Suppressor macrophage treated with lipopolysaccharide for 4 hours (primary cell): ENCODE data around the gene IQSEC1.

Experiments used
- DNase-seq: peaks from one replicate; pipeline ENCODE4 v3.0.0-alpha.2; 2020

The IQSEC1 gene

GRCh38 chr3:13067778-13068177, 5.5 kb downstream of the IQSEC1 start:
- no peak for DNase-seq

DNA sequence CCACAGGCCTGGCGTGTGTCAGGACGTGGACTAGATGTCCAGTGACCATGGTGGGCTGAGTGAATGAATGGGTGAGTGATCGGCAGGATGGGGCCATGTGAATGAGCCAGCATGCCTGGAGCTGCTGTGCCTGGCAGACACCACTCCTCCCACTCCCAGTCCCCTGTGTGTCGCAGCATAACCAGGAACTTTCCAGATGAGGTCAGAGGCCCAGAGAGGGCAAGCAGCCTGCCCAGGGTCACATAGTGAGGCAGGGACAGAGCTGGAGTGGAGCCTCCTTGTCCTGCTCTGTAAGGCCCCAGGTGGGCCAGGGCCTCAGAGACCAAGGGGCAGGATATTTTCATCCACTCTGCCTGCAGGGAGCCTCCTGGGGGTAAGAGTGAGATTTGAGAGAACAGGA, 6.4 kb downstream of the IQSEC1 start:
- DNase-seq = peak; percentile 36

- DNase-seq = no peak
These were observed 7.0 kb downstream of the IQSEC1 start for GRCh38 chr3:13066236-13066635.

DNA sequence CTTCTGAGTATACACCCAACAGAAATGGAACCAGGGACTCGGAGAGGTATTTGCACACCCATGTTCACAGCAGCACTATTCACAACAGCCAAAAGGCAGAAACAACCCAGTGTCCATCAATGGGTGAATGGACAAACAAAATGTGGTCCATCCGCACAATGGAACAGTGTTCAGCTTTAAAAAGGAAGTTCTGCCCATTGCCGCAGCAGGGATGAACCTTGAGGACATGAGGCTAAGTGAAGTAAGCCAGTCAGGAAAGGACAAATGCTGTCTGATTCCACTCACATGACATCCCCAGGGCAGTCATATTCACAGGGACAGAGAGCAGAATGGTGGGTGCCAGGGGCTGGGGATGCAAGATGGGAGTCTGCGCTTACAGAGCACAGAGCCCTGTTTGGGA, 7.5 kb downstream of the IQSEC1 start:
- peak; percentile 28 for DNase-seq

GRCh38 chr3:13064964-13065363, 8.3 kb downstream of the IQSEC1 start:
- DNase-seq = no peak

DNA sequence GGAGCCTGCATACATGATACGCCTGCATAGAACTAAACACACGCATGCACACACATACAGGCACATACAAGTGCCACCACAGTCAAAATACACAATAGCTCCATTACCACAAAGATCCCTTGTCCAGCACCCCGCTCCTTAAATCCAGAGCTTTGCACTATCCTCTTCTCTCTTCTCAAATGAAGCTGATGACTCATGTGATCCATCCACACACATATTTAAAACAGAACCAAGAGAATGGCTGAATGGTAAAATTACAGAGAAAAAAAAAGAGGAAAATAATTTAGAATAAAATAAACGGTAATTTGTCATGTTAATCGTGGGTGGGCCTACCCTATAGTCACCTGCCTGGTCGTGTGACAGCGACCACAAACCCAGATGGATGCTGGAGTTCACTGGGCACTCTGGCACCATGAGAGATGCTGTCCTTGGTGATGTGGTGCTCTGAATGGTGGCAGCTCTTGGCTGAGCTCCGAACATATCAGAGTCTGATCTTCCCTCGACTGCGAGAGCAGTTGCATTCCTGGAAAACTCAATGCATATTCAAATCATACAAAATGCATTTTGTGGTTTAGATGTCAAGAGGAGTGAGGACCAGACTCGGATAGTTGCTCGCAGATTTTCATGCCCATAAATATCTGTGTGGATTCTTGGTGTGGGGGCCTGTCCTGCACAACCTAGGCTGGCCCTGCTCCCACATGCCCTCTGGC, 8.9 kb downstream of the IQSEC1 start:
- DNase-seq = no peak

- DNase-seq = no peak
These were observed 10.0 kb downstream of the IQSEC1 start for GRCh38 chr3:13063225-13063624.

GRCh38 chr3:13062647-13063046, 10.6 kb downstream of the IQSEC1 start:
- no peak for DNase-seq

GRCh38 chr3:13060341-13060910, 12.8 kb downstream of the IQSEC1 start:
- no peak for DNase-seq

DNA sequence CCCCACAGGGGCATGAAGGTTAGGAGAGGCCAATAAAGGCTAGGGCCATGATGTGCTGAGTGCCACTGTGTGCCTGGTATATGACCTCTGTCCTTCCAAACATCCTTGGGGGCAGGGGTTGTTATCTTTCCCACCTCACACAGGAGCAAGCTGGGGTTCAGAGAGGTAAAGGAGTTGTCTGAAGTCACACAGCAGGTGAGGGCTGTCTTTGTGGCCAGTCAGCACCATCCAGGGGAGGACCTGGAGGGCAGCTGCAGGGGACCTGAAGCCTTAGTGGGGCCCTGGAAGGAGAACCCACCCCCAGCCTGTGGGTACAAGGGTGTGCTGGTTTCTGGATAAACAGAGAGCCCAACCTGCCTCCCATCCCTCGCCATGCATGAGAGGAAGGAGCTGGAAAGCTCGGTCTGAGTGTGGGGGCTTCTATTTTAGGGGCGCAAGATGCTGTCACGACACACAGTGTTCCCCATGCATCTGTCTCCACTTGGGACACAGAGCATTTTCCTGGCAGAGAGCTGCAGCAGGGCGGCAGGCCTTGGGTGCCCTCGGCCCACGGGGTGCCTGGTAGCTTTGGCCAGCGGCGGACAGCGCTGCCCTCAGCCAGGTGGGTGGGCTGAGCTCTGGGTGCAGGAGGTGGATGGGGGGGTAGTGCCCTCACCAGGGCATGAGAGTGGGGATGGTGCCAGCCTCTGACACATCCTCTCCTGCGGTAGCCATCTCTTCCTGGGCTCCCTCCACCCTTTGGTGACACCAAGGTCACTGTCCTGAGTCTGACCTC, 14.7 kb downstream of the IQSEC1 start:
- DNase-seq = no peak

GRCh38 chr3:13057282-13058040, 15.8 kb downstream of the IQSEC1 start:
- no peak for DNase-seq

- DNase-seq = no peak
These were observed 17.6 kb downstream of the IQSEC1 start for GRCh38 chr3:13055634-13056033.

- no peak for DNase-seq
These were observed 18.6 kb downstream of the IQSEC1 start for GRCh38 chr3:13054341-13055285.

- no peak for DNase-seq
These were observed 19.3 kb downstream of the IQSEC1 start for GRCh38 chr3:13053893-13054292.

- DNase-seq = no peak
These were observed 19.8 kb downstream of the IQSEC1 start for GRCh38 chr3:13053420-13053819.

DNA sequence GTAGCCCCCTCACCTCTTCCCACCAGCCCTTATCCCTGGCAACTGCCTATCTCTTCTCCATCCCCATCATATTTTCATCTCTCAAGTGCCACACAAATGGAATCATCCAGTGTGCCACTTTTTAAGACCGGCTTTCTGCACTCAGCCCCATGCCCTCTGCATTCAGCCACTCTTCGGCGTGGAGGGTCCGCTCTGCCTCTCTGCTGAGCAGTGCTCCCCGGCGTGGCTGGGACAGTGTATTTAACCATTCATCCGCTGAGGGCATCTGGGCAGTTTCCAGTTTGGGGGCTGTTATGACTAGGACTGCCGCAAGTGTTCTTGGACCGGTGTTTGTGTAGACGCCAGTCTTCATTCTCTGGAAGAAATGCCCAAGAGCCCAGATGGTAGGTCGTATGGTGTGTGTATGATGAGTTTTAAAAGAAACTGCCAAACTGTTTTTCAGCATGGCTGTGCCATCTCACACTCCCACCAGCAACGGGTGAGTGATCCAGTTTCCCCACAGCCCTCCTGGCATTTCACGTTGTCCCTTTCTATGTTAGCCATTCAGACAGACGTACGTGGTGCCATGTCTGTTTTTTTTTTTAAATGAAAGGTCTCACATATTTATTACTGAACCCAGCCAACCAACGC, 20.9 kb downstream of the IQSEC1 start:
- no peak for DNase-seq

GRCh38 chr3:13051581-13051980, 21.6 kb downstream of the IQSEC1 start:
- DNase-seq = no peak

DNA sequence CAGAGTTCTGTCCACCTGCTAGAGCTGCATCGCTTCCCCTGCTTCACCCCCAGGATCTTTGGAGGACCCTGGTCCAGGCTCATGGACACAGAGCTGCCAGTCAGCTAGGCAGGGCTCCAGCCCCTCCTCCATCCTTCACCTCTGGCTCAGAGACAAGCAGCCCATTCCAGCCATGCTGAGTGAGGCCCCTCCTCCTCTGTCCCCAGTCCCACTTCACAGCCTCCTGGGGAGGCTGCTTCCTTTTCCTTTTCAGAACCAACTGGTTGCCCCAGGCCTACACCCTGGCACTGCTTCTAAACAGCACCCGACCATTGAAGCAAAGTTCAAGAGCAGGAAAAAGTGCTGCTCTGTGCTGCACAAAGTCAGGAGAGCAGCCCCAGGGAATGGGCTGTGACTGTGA, 22.2 kb downstream of the IQSEC1 start:
- no peak for DNase-seq

DNA sequence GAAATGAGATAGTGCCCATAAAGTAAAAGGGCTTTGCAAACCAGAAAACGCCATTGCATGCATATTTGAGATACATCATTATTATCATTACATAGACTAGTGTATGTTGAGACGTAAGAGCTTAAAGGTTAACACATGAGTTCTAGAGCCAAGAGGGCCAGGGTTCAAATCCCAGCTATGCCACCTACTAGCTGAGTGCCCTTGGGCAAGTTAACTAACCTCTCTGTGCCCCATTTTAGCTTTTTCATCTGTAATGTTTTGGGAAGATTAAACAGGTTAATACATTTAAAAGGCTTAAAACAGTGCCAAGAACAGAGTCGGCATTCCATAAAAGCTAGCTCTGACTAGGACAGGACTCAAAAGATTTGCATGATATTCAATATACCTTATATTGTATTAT, 22.8 kb downstream of the IQSEC1 start:
- DNase-seq = no peak

- no peak for DNase-seq
These were observed 23.8 kb downstream of the IQSEC1 start for GRCh38 chr3:13049400-13049799.

- DNase-seq = no peak
These were observed 25.7 kb downstream of the IQSEC1 start for GRCh38 chr3:13047296-13048165.
